HepG2 (cell line): Measurements from ENCODE around the gene TTLL1. TPM values are rescaled to one million over a fixed set of nuclear protein-coding genes. Genes with fewer than 3 reads are reported as not detected.
A peak's percentile ranks its signal among the peaks of the same experiment; 100 is the strongest.

Source experiments
- CENPT ChIP-seq: sonication (generic); formaldehyde crosslinking; IDR thresholded peaks from 2 replicates; pipeline ENCODE4 v1.8.0; 2022; ENCODE audit warnings: low read depth, mild to moderate bottlenecking, moderate library complexity, missing genetic modification reagents
- CREB1 ChIP-seq, 2 experiments: fragments of 450-650 bp in 1 of 2; IDR thresholded peaks; 2 replicates each; pipeline ENCODE4 v1.6.1; 2016 to 2017; ENCODE audit warnings: control low read depth in 1 of 2, mild to moderate bottlenecking in 1 of 2, missing compliant biosample characterization in 1 of 2, missing genetic modification characterization in 1 of 2
- HINFP ChIP-seq: sonication (generic); formaldehyde crosslinking; IDR thresholded peaks from 2 replicates; pipeline ENCODE4 v1.4.0; 2020; ENCODE audit warnings: low read depth, mild to moderate bottlenecking, missing genetic modification reagents
- MEIS1 ChIP-seq: sonication (generic); formaldehyde crosslinking; IDR thresholded peaks from 2 replicates; pipeline ENCODE4 v1.9.0; 2021; ENCODE audit warnings: mild to moderate bottlenecking, missing genetic modification reagents, moderate library complexity, borderline replicate concordance
- MEIS2 ChIP-seq: sonication (generic); formaldehyde crosslinking; IDR thresholded peaks from 2 replicates; pipeline ENCODE4 v1.9.0; 2021; ENCODE audit warnings: mild to moderate bottlenecking, missing genetic modification reagents
- NFE2 ChIP-seq: sonication (generic); formaldehyde crosslinking; IDR thresholded peaks from 2 replicates; pipeline ENCODE4 v1.4.0; 2020; ENCODE audit warnings: missing genetic modification reagents
- NFKBIZ ChIP-seq: IDR thresholded peaks from 2 replicates; pipeline ENCODE4 v1.6.1; 2018; ENCODE audit warnings: missing genetic modification reagents, missing compliant biosample characterization
- NR1H2 ChIP-seq: sonication (generic); formaldehyde crosslinking; IDR thresholded peaks from 2 replicates; pipeline ENCODE4 v1.8.1; 2022; ENCODE audit warnings: low read depth, missing genetic modification reagents, borderline replicate concordance
- SP140L ChIP-seq: sonication (generic); formaldehyde crosslinking; IDR thresholded peaks from 2 replicates; pipeline ENCODE4 v1.4.0; 2020; ENCODE audit warnings: missing genetic modification reagents, borderline replicate concordance
- TRAFD1 ChIP-seq: sonication (generic); formaldehyde crosslinking; IDR thresholded peaks from 2 replicates; pipeline ENCODE4 v1.5.1; 2020; ENCODE audit warnings: missing genetic modification reagents, mild to moderate bottlenecking, borderline replicate concordance
- USF2 ChIP-seq, 2 experiments: sonication (generic) in 1 of 2; formaldehyde crosslinking in 1 of 2; IDR thresholded peaks; 2 replicates each; pipeline versions ENCODE4 v1.5.1 to v1.6.1; 2011 to 2020; ENCODE audit warnings: borderline replicate concordance in 1 of 2, low read depth in 1 of 2, low read length in 1 of 2, mild to moderate bottlenecking in 1 of 2, missing genetic modification reagents in 1 of 2, moderate library complexity in 1 of 2
- ZBTB44 ChIP-seq: sonication (generic); formaldehyde crosslinking; IDR thresholded peaks from 2 replicates; pipeline ENCODE4 v1.4.0; 2020; ENCODE audit warnings: missing genetic modification reagents
- ZNF101 ChIP-seq: sonication (generic); formaldehyde crosslinking; IDR thresholded peaks from 2 replicates; pipeline ENCODE4 v1.4.0; 2020; ENCODE audit warnings: mild to moderate bottlenecking, low read depth, missing genetic modification reagents, borderline replicate concordance
- ZNF160 ChIP-seq: sonication (generic); formaldehyde crosslinking; IDR thresholded peaks from 2 replicates; pipeline ENCODE4 v1.8.0; 2022; ENCODE audit warnings: mild to moderate bottlenecking, inconsistent platforms, missing genetic modification reagents
- polyA plus RNA-seq, 8 experiments: library from polyadenylated mRNA; depleted of rRNA in 3 of 8; stranded (reverse) in 7 of 8; unstranded in 1 of 8; fragments of >200 nt; fragmentation: Illumina TruSeq in 4 of 8; extraction: Trizol in 4 of 8; gene quantifications; 2 replicates each; pipeline versions ENCODE4 v1.2.1 to v1.2.3, GENCODE V29; 2011 to 2016; ENCODE audit warnings: low read depth in 4 of 8, missing spikeins in 1 of 8, mixed read lengths in 1 of 8; ENCODE audit not compliant: insufficient read depth in 1 of 8
- total RNA-seq, 5 experiments: library from RNA; depleted of rRNA; stranded (reverse); fragments of >200 nt; fragmentation: Illumina TruSeq; extraction: Trizol; gene quantifications; 2 replicates each; pipeline ENCODE4 v1.2.3, GENCODE V29; 2016; ENCODE audit warnings: low read depth in 1 of 5
- TF ChIP-seq, protein P1 (sequence below): conservative IDR thresholded peaks from 2 replicates; pipeline ENCODE4 v1.6.1; 2018; ENCODE audit warnings: missing genetic modification reagents
- TF ChIP-seq, protein P2 (sequence below): sonication (generic); formaldehyde crosslinking; IDR thresholded peaks from 2 replicates; pipeline ENCODE4 v1.4.0; 2020; ENCODE audit warnings: missing genetic modification reagents, mild to moderate bottlenecking, borderline replicate concordance

TTLL1 gene
- total and polyA plus RNA-seq, 2 of the 13 experiments (the other 11 are each of a cell fraction or from before 2014, with no cell fraction given) = 1.6 to 5.3 TPM

- TF ChIP-seq CREB1 (IDR thresholded peaks at IDR 0.05) (no peak), CREB1 (CRISPR knock-in tag; IDR thresholded peaks at IDR 0.05) (no peak), NFKBIZ (CRISPR knock-in tag) (no peak), MEIS1 (CRISPR knock-in tag) (no peak), MEIS2 (CRISPR knock-in tag) (no peak), NR1H2 (CRISPR knock-in tag) (no peak), TRAFD1 (CRISPR knock-in tag) (no peak), NFE2 (CRISPR knock-in tag) (no peak), ZNF101 (no peak), SP140L (CRISPR knock-in tag) (0 out of 2 replicates have a peak, but pooled peaks have one; percentile 5), USF2 (IDR thresholded peaks at IDR 0.05; ENCODE audit: low read depth, low read length) (no peak), USF2 (CRISPR knock-in tag; IDR thresholded peaks at IDR 0.05; ENCODE audit: borderline replicate concordance) (no peak), HINFP (CRISPR knock-in tag) (0 out of 2 replicates have a peak, but pooled peaks have one; percentile 14), ZBTB44 (CRISPR knock-in tag) (no peak), ZNF160 (CRISPR knock-in tag) (no peak), CENPT (CRISPR knock-in tag) (no peak)
- TF ChIP-seq, protein P1, sequence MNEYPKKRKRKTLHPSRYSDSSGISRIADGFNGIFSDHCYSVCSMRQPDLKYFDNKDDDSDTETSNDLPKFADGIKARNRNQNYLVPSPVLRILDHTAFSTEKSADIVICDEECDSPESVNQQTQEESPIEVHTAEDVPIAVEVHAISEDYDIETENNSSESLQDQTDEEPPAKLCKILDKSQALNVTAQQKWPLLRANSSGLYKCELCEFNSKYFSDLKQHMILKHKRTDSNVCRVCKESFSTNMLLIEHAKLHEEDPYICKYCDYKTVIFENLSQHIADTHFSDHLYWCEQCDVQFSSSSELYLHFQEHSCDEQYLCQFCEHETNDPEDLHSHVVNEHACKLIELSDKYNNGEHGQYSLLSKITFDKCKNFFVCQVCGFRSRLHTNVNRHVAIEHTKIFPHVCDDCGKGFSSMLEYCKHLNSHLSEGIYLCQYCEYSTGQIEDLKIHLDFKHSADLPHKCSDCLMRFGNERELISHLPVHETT (CRISPR knock-in tag) = no peak
- TF ChIP-seq, protein P2, sequence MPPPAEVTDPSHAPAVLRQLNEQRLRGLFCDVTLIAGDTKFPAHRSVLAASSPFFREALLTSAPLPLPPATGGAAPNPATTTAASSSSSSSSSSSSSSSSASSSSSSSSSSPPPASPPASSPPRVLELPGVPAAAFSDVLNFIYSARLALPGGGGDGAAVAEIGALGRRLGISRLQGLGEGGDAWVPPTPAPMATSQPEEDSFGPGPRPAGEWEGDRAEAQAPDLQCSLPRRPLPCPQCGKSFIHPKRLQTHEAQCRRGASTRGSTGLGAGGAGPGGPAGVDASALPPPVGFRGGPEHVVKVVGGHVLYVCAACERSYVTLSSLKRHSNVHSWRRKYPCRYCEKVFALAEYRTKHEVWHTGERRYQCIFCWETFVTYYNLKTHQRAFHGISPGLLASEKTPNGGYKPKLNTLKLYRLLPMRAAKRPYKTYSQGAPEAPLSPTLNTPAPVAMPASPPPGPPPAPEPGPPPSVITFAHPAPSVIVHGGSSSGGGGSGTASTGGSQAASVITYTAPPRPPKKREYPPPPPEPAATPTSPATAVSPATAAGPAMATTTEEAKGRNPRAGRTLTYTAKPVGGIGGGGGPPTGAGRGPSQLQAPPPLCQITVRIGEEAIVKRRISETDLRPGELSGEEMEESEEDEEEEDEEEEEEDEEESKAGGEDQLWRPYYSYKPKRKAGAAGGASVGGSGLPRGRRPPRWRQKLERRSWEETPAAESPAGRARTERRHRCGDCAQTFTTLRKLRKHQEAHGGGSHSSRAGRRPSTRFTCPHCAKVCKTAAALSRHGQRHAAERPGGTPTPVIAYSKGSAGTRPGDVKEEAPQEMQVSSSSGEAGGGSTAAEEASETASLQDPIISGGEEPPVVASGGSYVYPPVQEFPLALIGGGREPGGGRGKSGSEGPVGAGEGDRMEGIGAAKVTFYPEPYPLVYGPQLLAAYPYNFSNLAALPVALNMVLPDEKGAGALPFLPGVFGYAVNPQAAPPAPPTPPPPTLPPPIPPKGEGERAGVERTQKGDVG (CRISPR knock-in tag) = no peak
These were observed 73.5 kb downstream of the TTLL1 start (continued) for GRCh38 chr22:43015677-43016042.
